Measurements from ENCODE around the gene VPS51. TPM values are rescaled to one million over a fixed set of nuclear protein-coding genes. Genes with fewer than 3 reads are reported as not detected.
A peak's percentile ranks its signal among the peaks of the same experiment; 100 is the strongest.

Gene VPS51
- total and polyA plus RNA-seq, 10 of the 15 experiments (the other 5 are each of a cell fraction or from before 2014, with no cell fraction given) = 1.5 to 279 (median 53.2) TPM

DNA sequence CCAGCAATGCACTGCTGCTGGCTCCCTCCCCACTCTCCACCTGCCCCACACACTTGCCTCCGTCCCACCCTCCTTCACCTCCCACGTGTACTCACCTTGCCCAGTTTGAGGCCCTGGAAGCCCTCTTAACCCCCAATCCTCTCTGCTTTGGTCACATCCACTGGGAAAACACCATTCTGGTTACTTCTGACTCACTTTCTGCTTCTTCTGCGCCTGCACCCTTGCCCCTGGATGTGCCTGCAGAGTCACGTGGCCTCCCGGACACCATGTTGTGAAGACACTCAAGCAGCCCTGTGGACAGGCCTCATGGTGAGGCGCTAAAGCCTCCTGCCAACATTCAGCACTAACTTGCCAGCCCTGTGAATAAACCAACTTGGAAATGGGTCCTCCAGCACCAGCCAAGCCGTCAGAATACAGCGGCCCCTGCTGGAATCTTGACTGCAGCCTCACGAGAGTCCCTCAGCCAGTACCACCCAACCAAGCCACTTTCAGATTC is 35.1 kb upstream of the VPS51 start:
- Histone ChIP-seq H2AFZ (ENCODE audit: control insufficient read depth, low read depth, low read length) (no peak overlapping the region), H3K9me3 (replicated peaks; ENCODE audit: control insufficient read depth, insufficient read depth, low read length) (no peaks in the 10 kb centered on the region), H3K4me2 (ENCODE audit: control insufficient read depth, insufficient read depth) (peak overlapping the region; percentile 20; the same call in 1 of the 2 replicates), H3K9ac (ENCODE audit: control insufficient read depth, insufficient read depth, low read length) (no peak overlapping the region), H3K27me3 (replicated peaks in 1 of 2; ENCODE audit: control insufficient read depth in 2 of 2, insufficient read depth in 2 of 2, low read length in 1 of 2) (no peaks in the 10 kb centered on the region), H3K4me1 (ENCODE audit: control insufficient read depth, insufficient read depth, low read length) (peaks cover 21% of the 10 kb centered on the region), H3K79me2 (ENCODE audit: control insufficient read depth, insufficient read depth, low read length) (no peaks in the 10 kb centered on the region), H3K27ac (ENCODE audit: control insufficient read depth, insufficient read depth) (no peak overlapping the region), H3K36me3 (ENCODE audit: control insufficient read depth in 2 of 2, insufficient read depth in 2 of 2, low read length in 1 of 2) (no peaks in the 10 kb centered on the region), H4K20me1 (ENCODE audit: control insufficient read depth, insufficient read depth) (no peaks in the 10 kb centered on the region), H3K4me3 (no peak overlapping the region)
- CTCF ChIA-PET = no interaction called here
- TF ChIP-seq, protein P1, sequence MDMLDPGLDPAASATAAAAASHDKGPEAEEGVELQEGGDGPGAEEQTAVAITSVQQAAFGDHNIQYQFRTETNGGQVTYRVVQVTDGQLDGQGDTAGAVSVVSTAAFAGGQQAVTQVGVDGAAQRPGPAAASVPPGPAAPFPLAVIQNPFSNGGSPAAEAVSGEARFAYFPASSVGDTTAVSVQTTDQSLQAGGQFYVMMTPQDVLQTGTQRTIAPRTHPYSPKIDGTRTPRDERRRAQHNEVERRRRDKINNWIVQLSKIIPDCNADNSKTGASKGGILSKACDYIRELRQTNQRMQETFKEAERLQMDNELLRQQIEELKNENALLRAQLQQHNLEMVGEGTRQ (IDR thresholded peaks at IDR 0.05; ENCODE audit: borderline replicate concordance, low read depth, low read length) = no peak
- TF ChIP-seq, protein P2, sequence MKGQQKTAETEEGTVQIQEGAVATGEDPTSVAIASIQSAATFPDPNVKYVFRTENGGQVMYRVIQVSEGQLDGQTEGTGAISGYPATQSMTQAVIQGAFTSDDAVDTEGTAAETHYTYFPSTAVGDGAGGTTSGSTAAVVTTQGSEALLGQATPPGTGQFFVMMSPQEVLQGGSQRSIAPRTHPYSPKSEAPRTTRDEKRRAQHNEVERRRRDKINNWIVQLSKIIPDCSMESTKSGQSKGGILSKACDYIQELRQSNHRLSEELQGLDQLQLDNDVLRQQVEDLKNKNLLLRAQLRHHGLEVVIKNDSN (IDR thresholded peaks at IDR 0.05; ENCODE audit: borderline replicate concordance, extremely low read length, insufficient read depth, low read depth, low read length) = peak; percentile 26
- TF ChIP-seq, protein P3, sequence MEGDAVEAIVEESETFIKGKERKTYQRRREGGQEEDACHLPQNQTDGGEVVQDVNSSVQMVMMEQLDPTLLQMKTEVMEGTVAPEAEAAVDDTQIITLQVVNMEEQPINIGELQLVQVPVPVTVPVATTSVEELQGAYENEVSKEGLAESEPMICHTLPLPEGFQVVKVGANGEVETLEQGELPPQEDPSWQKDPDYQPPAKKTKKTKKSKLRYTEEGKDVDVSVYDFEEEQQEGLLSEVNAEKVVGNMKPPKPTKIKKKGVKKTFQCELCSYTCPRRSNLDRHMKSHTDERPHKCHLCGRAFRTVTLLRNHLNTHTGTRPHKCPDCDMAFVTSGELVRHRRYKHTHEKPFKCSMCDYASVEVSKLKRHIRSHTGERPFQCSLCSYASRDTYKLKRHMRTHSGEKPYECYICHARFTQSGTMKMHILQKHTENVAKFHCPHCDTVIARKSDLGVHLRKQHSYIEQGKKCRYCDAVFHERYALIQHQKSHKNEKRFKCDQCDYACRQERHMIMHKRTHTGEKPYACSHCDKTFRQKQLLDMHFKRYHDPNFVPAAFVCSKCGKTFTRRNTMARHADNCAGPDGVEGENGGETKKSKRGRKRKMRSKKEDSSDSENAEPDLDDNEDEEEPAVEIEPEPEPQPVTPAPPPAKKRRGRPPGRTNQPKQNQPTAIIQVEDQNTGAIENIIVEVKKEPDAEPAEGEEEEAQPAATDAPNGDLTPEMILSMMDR (IDR thresholded peaks at IDR 0.05 in 2 of 3, conservative IDR thresholded peaks at IDR 0.05 in 1 of 3; ENCODE audit: control insufficient read depth in 2 of 3, extremely low read depth in 1 of 3, insufficient read depth in 1 of 3, low read depth in 3 of 3, low read length in 3 of 3) = peak in 1 of 3 experiments; percentile 19; a peak in 1 of 6 replicates
- POLR2A ChIA-PET = interaction anchor here (0.7 to 1.0 kb wide), 2 partner anchors 16 to 34 kb away, joined by 3 to 6 read pairs; no protein-coding TSS in a partner anchor
- intact Hi-C loops (cut with micrococcal nuclease; ENCODE audit: unreplicated experiment) = no loop called here
- ATAC-seq (no peak), FAIRE-seq (no peak), DNase-seq (ENCODE audit: low read depth, low spot score) (no peak)
- in situ Hi-C loops (cut with MboI) = no loop called here
- 83% methylated on average over 9 of the region's 9 CpGs for WGBS (ENCODE audit: insufficient coverage, insufficient replicate concordance, low lambda C conversion rate, missing lambda C conversion rate)
- no TSS peak for BruUV-seq (replicated peaks)
- RAD21 ChIA-PET (ENCODE audit: unreplicated experiment) = no interaction called here
- SMC1A ChIA-PET (ENCODE audit: uncharacterized antibody, unreplicated experiment) = no interaction called here

All from GM12878 (cell line).